HG02623 (cell line): ENCODE results near the gene CDH22.

Source experiments
- ATAC-seq: cut with Tn5 transposase; IDR thresholded peaks from one replicate; pipeline ENCODE4 v1.9.1; 2021; ENCODE audit warnings: moderate library complexity; ENCODE audit not compliant: unreplicated experiment

The CDH22 gene

GRCh38 chr20:46243707-46244628, 64.3 kb downstream of the CDH22 start:
- no peak for ATAC-seq

- ATAC-seq = no peak
These were observed 65.9 kb downstream of the CDH22 start for GRCh38 chr20:46242390-46242789.

- ATAC-seq = no peak
These were observed 67.4 kb downstream of the CDH22 start for GRCh38 chr20:46240881-46241280.

GRCh38 chr20:46240065-46240464, 68.2 kb downstream of the CDH22 start:
- no peak for ATAC-seq

- no peak for ATAC-seq
These were observed 70.6 kb downstream of the CDH22 start for GRCh38 chr20:46237736-46238135.

- no peak for ATAC-seq
These were observed 71.1 kb downstream of the CDH22 start for GRCh38 chr20:46237227-46237626.

- no peak for ATAC-seq
These were observed 73.2 kb downstream of the CDH22 start for GRCh38 chr20:46235077-46235476.

GRCh38 chr20:46233701-46234100, 74.6 kb downstream of the CDH22 start:
- ATAC-seq = no peak

- ATAC-seq = no peak
These were observed 75.8 kb downstream of the CDH22 start for GRCh38 chr20:46232539-46232938.

GRCh38 chr20:46230801-46231282, 77.5 kb downstream of the CDH22 start:
- ATAC-seq = no peak

GRCh38 chr20:46230106-46230491, 78.2 kb downstream of the CDH22 start:
- ATAC-seq = no peak

GRCh38 chr20:46229478-46230105, 78.7 kb downstream of the CDH22 start:
- ATAC-seq = no peak

GRCh38 chr20:46228670-46229069, 79.6 kb downstream of the CDH22 start:
- no peak for ATAC-seq

GRCh38 chr20:46227272-46227767, 81.0 kb downstream of the CDH22 start:
- no peak for ATAC-seq

- ATAC-seq = no peak
These were observed 81.7 kb downstream of the CDH22 start for GRCh38 chr20:46226602-46227001.

- ATAC-seq = no peak
These were observed 85.7 kb downstream of the CDH22 start for GRCh38 chr20:46222521-46223007.

- ATAC-seq = no peak
These were observed 87.0 kb downstream of the CDH22 start for GRCh38 chr20:46221256-46221833.

GRCh38 chr20:46220455-46221207, 87.7 kb downstream of the CDH22 start:
- no peak for ATAC-seq

GRCh38 chr20:46219920-46220319, 88.4 kb downstream of the CDH22 start:
- ATAC-seq = no peak

- no peak for ATAC-seq
These were observed 89.1 kb downstream of the CDH22 start for GRCh38 chr20:46219190-46219589.

- ATAC-seq = no peak
These were observed 89.6 kb downstream of the CDH22 start for GRCh38 chr20:46218656-46219055.
